NCI-H187 (cell line): ENCODE data around the gene ITGAL.

Experiments
- DNase-seq, 2 experiments: peaks; one replicate each; lab custom pipeline; 2025; lab: John Stamatoyannopoulos, UW

Gene ITGAL

GRCh38 chr16:30567160-30567990 is 94.8 kb downstream of the ITGAL start:
- DNase-seq = no peak

GRCh38 chr16:30567991-30568638 is 95.6 kb downstream of the ITGAL start:
- DNase-seq = no peak

- no peak for DNase-seq
Observed at GRCh38 chr16:30569281-30569680, 96.7 kb downstream of the ITGAL start.

- no peak for DNase-seq
Observed at GRCh38 chr16:30569746-30570635, 97.4 kb downstream of the ITGAL start.

GRCh38 chr16:30570636-30571444 is 98.3 kb downstream of the ITGAL start:
- no peak for DNase-seq

- DNase-seq = peak; percentile 72 to 91
Observed at GRCh38 chr16:30571445-30572322, 99.1 kb downstream of the ITGAL start, which contains the start of gene ZNF688. Gene ZNF688, minus strand, starts transcription at chr16:30571714. Its CDS starts 85 bp downstream, at chr16:30571629.
